GM23338 (cell line): Measurements from ENCODE around the gene GRAMD1B.

ENCODE experiments used
- EZH2 ChIP-seq: fragments of 200-600 bp; sonication (generic); IDR thresholded peaks from one replicate; pipeline ENCODE4 v1.8.0; 2017; ENCODE audit warnings: antibody characterized with exemption, mild to moderate bottlenecking, low read depth; ENCODE audit not compliant: unreplicated experiment
- POLR2AphosphoS5 ChIP-seq: IDR thresholded peaks from 2 replicates; pipeline ENCODE4 v1.6.1; 2016; ENCODE audit warnings: antibody characterized with exemption, low read depth
- TF ChIP-seq, protein P1 (sequence below), 2 experiments: fragments of 200-600 bp in 1 of 2; sonication (generic) in 1 of 2; conservative IDR thresholded peaks; 2 replicates each; pipeline versions ENCODE4 v1.5.1 to v1.6.1; 2016 to 2017; ENCODE audit warnings: antibody characterized with exemption in 2 of 2, low read depth in 2 of 2, mild to moderate bottlenecking in 2 of 2, moderate library complexity in 1 of 2

DNA sequence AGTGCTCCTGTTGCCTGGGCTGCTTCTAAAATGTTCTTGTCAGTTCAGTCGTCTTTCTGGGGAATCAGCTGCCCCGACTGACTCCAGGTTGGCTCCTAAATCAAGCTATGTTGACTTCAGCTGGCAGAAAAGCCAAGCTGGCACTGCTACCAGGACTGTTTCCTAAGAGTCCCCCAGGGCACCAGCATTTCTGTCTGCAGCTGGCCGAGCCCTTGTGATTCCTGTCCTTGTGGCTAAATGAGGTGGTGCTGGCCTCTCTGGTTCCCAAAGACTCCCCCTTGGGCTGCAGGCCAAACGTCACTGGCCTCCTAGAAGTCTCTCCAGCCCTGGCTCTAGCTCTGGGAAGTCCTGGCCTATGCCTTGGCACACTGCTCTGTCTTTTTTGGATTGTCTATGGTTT is 31.1 kb downstream of the GRAMD1B start:
- TF ChIP-seq, protein P1, sequence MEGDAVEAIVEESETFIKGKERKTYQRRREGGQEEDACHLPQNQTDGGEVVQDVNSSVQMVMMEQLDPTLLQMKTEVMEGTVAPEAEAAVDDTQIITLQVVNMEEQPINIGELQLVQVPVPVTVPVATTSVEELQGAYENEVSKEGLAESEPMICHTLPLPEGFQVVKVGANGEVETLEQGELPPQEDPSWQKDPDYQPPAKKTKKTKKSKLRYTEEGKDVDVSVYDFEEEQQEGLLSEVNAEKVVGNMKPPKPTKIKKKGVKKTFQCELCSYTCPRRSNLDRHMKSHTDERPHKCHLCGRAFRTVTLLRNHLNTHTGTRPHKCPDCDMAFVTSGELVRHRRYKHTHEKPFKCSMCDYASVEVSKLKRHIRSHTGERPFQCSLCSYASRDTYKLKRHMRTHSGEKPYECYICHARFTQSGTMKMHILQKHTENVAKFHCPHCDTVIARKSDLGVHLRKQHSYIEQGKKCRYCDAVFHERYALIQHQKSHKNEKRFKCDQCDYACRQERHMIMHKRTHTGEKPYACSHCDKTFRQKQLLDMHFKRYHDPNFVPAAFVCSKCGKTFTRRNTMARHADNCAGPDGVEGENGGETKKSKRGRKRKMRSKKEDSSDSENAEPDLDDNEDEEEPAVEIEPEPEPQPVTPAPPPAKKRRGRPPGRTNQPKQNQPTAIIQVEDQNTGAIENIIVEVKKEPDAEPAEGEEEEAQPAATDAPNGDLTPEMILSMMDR (conservative IDR thresholded peaks at IDR 0.05; ENCODE audit: low read depth in 2 of 2): no peak
- TF ChIP-seq EZH2: no peak
- TF ChIP-seq POLR2AphosphoS5: no peak
